Activated gamma-delta T cell treated with Interleukin-2 at 50 U/mL for 16 hours (primary cell): ENCODE data around the gene SESN2.

Experiments used
- DNase-seq: peaks from one replicate; pipeline ENCODE4 v3.0.0-alpha.2; 2020

The SESN2 gene

DNA sequence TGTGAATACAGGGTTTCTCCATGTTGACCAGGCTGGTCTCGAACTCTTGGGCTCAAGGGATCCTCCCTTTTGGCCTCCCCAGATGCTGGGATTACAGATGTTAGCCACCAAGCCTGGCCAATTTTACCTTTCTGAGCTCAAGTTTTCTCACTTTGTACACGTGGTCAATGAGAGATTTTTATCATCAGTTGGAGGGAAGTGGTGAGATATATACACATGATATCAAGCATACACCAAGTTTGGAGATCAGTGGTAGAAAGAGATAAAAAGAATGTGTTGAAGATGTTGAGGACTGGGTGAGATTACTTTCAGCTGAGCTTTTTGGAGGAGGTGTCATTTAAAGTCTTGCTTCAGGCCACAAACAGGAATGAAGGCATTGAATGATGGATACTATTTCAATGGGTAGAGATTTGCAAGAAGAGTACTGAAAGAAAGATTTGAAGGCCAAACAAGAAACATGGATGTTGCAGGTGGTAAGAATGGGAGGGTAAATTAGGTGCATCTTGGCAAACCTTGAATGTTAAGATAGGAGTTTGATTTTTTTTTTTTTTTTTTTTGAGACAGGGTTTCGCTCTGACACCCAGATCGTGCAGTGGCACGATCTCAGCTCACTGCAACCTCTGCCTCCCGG, 3.0 kb upstream of the SESN2 start:
- DNase-seq: no peak

DNA sequence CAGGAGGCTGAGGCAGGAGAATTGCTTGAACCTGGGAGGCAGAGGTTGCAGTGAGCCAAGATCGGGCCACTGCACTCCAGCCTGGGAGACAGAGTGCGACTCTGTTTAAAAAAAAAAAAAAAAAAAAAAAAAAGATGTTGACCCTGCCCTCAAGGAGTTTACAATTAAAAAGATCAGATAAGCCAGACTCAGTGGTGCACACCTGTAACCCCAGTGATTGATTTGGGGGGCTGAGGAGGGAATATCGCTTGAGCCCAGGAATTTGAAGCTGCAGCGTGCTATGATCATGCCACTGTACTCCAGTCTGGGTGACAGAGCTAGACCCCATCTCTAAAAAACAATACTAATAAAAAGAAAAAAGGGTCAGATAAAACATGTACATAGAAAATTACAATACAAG, 1.6 kb upstream of the SESN2 start:
- no peak for DNase-seq

DNA sequence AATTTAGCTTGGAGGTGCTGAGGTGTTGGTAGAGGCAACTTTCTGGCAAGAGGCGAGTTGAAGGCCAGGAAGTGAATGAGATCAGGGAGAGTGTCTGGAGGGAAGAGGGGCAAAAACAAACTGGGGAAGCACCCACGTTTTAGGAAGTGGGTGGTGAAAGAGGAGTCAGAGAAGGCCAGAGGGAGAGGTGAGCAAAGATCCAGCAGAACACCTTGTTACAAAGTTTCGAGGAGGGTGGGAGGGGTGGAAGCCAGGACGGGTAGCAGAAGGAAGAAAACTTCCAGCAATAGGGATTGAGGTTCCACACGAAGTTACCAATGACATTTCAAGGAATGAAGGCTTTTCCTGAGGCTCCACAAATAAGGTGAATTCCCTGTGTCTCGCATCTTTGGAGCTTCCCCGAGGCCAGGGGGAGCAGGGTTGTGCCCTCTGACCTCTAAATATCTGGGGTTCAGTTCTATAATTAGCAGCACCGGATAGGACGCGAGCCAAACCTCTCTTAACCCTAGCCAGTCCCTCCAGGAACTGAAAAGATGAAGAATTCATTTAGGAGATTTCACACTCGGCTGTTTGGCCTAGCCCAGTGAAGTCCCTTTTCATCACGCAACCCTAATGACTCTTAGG, 578 bp upstream of the SESN2 start:
- no peak for DNase-seq

DNA sequence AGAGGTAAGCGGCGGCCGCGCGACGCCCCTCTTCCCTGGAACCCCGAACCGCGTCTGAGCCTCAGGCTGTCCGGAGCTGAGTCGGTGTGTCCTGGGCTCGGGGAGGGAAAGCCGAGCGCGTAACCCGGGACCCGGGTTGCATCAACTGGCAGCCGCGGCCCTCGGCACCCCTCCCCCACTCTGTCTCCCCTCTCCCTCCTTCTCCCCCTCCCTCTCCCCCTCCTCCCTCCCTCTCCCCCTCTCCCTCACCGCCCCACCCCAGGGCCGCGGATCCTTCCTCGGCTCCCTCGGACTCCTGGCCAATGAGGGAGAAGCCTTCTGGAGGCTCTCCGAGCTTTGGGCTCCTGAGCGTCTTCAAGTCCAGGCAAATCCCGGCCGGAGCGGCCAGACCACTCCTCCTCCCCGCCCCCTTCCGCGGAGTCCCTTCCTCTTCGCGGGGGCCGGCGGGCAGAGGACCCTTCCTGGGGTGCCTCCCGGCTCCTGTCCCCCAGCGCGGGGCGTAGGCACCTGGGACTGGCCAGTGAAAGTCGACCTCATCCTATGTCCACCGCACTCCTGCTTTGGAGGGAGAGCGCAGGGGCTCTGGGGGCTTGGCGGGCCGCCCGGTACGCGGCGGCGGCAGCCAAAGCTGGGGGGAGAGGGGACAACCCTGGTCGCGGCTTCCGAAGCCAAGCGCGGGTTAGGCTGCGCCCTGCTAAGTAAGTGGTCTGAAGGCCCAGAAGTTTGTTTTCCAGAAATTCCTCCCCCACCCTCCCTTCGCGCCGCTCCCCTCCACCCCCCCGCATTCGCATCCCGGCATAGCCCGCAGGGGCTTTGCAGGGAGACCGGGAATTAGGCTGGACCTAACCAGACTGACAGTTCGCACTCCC, 850 bp downstream of the SESN2 start:
- DNase-seq: no peak

DNA sequence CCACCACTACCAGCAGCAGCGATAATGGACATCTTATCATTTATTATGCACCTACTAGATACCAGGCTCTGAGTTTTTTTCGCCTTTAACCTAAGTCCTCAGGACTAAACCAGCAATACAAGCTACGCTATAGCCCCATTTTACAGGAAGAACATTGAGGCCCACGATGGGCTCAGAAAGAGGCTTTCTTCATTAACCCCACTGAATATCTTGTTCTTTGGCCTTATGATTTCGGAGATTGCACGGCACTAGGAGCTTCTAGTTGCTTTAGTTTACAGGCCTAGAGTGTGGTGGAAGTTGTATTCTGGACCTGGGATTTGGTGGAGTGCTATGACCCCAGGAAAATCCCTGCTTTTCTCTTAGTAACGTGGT, 1.5 kb downstream of the SESN2 start:
- DNase-seq: no peak

DNA sequence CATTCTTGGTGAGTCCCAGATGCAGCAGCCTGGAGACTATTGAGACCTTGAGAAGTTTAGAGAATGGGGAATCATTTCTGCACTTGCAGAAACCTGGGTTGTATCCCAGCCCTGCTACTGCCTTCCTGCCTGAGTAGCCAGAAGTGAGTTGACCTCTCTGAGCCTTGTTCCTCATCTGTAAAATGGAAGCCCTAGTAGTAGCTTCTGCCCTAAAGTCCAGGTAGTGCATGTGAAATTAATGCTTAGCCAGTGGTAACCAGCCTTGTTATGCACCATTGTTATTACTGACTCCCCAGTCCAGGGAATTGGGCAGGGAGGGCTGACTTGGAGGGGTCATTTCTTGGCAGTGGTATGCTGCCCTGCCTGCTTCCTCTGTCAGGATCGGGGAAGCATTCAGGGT, 5.6 kb downstream of the SESN2 start:
- no peak for DNase-seq

DNA sequence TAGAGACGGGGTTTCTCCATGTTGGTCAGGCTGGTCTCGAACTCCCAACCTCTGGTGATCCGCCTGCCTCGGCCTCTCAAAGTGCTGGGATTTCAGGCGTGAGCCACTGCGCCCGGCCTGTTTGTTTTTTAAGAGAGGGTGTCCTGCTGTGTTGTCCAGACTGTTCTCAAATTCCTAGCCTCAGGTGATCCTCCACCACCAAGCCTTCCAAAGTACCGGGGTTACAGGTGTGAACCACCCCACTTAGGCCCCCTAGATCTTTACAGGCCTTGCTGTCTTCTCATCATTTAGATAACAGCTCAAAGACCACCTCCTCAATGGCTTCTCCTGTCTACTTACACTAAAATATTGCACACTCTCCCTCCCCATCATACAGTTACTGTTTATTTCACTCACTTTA, 6.3 kb downstream of the SESN2 start:
- DNase-seq: no peak

DNA sequence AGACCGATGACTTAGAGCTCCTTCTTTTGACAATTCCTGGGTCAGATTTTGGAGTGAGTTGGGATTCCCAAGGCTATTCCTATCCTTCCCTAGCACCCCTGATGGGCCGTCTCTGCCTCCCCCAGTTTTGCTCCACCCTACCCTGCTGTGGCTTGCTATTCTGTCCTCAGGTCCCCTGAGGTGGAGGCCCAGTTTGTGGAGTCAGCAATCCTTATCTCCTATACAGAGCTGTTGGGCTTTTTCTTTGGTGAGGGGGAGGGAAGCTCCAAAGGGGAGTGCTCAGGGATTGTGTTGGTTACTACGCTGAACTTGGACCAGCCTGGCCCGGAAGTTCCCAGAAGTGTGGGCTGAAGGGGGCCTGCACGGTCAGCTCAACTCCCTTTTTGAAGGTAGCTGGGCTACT, 7.6 kb downstream of the SESN2 start:
- no peak for DNase-seq

DNA sequence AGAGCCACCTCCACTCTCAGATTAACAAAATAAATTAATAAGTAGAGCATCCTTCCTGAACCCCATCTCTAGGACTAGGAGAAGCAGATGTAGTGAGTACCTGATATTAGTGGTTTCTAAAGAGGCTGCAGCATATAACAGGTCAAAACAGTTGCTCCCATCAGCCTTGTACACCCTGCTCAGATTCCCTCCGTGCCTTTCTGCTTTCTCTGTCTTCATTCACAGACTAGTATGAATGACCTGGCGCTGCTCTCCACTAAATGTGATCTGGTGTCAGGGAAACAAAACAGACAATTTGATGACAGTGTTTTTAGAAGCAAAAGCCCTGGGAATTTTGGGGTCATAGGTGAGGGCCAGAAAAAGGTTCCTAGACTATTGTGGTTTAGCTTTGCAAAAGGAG, 8.3 kb downstream of the SESN2 start:
- DNase-seq: no peak

DNA sequence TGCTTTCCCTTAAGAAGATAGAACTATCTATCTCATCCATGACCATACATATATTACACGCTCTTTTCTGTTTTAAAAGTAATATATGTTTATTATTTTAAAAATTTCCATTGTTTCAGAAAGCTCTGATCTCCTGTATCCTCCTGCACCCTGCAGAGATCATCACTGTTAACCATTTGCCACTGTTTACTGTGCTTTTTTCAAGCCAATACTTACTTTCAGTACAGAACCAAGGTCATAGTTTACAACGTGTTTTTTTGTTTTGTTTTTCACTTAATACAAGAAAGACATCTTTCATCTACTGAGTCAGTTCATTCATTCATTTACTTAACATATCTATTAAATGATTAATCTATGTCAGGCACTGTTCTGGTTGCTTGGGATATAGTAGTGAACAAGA, 10.2 kb downstream of the SESN2 start:
- no peak for DNase-seq

DNA sequence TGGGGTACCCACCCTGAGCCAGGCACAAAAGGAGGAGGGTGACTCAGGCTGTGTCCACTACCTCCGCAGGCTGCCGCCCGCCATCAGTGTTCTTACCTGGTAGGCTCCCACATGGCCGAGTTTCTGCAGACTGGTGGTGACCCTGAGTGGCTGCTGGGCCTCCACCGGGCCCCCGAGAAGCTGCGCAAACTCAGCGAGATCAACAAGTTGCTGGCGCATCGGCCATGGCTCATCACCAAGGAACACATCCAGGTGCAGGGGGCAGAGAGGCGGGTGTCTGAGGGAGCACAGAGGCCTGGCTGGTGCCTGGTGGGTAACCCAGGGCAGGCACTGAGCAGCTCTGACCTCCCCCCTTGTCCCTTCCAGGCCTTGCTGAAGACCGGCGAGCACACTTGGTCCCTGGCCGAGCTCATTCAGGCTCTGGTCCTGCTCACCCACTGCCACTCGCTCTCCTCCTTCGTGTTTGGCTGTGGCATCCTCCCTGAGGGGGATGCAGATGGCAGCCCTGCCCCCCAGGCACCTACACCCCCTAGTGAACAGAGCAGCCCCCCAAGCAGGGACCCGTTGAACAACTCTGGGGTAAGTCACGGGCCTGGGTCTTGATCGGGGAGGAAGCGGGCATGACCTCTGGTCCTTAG, 13.0 kb downstream of the SESN2 start:
- DNase-seq: no peak

DNA sequence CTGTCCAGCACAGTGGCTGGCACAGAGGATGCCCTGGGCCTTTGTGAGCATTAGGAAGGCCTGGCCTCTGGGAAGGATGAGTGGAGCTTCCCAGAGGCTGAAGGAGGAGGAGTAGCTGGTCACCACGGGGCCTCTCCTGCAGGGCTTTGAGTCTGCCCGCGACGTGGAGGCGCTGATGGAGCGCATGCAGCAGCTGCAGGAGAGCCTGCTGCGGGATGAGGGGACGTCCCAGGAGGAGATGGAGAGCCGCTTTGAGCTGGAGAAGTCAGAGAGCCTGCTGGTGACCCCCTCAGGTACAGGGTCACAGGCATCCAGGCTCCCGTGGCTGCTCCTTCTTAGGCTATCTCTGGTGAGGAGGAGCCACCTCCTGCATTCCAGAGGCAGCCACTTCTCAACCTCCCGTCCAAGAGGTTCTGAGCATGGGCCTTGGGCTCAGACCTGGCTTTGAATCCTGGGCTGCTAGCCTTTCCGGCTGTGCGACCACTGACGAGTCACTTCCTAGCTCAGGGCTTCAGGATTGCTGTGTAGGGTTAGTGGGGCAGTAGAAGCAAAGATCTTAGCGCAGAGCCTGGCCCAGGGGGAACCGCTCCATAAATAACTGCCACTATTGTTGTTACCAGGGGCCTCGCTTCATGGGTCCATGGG, 14.0 kb downstream of the SESN2 start:
- no peak for DNase-seq

DNA sequence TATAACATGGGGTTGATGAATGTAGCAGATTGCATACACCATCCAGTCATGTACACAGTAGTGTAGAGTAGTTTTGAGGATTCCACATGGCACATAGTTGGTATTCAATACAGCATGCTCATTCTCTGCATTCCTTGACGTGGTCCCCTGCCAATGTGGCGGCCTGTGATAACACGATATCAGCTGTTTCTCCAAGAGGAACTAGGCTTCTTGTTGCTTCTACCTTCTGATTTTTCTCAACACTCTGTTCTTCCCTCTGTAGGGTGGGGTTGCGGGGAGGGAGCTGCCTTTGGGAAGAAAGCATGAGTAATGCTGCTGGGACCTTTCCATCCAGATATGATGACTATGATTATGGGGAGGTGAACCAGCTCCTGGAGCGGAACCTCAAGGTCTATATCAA, 19.4 kb downstream of the SESN2 start:
- DNase-seq: no peak

DNA sequence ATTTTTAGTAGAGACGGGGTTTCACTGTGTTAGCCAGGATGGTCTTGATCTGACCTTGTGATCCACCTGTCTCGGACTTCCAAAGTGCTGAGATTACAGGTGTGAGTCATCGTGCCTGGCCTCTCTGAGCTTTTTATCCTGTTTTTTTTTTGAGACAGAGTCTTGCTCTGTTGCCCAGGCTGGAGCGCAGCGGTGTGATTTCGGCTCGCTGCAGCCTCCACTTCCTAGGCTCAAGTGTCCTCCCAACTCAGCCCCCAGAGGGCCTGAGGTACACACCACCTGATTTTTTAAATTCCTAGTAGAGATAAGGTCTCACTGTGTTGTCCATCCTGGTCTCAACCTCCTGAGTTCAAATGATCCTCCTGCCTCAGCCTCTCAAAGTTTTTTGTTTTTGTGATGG, 20.4 kb downstream of the SESN2 start:
- no peak for DNase-seq

DNA sequence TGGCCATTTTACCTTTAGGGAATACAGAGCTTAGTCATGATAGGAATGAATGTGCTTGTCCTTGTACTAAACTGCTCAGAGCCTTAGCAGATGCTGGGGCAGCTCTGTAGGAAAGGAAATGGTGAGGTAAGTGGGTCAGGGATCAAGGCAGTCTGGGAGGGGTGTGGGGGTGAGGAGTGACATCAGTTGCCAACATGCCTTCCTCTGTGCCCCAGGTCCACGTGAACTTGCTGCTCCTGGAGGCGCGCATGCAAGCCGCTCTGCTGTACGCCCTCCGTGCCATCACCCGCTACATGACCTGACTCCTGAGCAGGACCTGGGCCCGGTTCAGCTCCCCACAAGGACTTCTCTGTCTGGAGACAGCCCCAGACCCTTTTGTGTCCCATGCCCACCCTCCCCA, 21.2 kb downstream of the SESN2 start:
- no peak for DNase-seq

DNA sequence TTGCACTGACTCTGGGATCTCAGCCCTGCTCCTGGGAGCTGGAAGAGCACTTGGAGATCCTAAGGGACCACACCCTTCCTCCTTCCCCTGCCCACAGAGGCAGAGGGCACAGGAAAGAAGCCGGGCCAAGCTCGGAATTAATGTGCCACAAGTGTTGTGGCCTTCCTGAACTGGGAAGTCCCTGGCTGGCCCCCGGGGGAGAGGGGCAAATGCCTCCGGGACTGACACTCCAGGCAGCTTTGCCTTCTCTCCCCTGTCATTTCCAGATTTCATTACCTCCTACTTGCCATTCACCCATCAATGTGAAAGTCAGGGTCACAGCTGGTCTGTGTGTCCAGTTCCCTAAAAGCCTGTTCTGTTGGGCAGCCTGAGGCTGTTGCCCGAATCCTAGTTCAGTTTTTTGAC, 21.7 kb downstream of the SESN2 start:
- no peak for DNase-seq

DNA sequence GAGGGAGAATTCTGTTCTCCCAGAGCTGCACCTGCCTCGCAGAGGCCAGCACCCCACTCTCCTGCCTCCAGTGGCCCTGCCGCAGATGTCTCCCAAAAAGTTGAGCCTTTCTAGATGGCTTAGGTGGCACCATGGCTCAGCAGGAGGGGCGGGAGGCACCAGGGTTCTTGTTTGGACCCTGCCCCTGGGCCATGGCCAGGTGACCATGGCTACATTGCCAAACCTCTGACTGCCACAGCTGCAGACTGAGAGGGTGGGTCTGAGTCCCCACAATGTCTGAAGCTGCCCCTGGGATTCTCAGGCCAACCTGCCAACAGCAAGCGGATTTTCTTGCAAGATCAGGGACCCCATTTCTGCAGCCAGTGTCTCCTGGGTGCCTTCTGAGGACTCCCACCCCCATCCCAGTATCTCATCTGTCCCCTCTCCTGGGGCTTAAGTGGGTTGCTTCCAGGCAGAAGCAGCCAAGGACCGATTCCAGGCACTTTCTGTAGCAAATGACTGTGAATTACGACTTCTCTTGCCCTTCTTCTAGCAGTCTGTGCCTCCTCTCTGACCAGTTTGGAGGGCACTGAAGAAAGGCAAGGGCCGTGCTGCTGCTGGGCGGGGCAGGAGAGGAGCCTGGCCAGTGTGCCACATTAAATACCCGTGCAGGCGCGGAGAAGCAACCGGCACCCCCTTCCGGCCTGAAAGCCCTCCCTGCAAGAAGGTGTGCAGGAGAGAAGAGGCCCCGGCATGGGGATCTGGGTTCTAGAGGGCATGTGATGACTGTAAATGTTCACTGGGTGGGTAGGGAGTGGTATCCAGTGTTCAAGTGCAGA, 22.5 kb downstream of the SESN2 start:
- DNase-seq: no peak

DNA sequence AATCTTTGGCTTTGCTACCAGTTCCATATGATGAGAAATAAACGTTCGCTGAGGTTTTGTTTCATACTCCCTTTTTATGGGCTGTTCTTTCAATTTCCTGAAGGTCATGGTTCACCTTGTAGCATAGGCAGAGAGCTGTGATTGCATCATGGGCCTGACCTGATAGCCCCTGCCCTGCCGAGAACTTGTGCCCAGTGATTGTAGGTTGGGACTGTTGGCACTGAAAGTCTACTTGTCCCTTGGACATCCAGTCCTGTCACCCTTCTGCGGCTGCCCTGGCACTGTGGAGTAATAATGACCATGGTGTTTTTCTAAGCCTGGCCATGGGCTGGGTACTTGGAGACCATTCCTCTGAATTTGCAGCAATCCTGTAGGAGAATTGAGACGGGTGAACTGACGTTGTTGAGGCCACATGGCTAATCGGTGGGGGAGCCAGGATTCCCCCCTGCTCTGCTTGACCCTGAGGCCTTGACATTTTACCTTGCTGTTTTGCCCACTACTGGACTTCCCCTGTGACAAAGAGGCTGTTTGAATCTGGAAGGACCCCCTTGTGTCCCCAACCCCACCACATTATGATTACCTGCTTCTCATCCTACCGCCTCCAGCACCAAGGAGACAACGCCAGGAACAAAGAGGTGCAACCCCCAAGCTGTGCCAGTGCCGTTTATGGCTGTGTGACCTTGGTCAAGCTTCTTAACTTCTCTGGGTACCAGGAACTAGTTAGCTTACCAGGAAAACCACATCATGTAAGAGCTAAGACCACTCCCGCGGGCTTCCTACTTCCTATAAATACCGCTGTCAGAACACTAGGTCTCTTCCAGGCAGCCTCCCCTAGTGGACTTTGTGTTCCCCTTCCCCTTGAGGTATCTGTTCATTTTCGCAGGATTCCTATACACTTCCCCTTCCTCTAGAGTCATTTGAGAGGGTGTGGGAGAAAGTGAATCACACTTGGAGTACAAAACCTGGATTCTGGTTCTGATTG, 23.4 kb downstream of the SESN2 start:
- no peak for DNase-seq

DNA sequence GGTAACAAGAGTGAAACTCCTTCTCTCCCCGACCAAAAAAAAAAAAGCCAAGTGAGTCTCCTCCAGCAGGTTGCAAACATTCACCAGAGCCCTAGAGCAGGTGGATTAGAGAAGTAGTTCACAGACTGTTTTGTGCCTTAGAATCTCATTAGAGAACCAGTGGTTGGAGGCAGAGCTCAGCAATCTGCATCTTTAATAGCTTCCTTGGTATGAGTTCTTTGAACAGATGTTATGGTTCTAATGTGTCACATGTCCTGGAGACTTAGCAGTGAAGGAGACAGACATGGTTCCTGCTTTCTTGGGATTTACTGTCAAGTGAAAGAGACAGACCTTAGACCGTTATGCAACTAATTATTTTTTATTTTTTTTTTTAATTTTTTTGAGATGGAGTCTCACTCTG, 26.8 kb downstream of the SESN2 start:
- no peak for DNase-seq

DNA sequence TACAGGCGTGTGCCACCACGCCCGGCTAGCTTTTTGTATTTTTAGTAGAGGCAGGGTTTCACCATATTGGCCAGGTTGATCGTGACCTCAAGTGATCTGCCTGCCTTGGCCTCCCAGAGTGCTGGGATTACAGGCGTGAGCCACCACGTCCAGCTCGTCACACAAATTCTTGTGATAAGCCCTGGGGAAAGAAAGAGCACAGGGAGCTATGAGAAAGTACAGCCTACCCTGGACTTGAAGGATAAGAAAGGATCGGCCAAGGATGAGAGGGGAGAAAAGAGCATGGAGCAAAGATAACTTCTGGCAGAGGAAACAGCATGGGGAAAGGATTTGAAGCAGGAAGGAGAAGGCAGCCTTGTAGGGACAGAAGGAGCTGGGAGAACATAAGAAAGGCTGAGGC, 29.2 kb downstream of the SESN2 start:
- DNase-seq: no peak

DNA sequence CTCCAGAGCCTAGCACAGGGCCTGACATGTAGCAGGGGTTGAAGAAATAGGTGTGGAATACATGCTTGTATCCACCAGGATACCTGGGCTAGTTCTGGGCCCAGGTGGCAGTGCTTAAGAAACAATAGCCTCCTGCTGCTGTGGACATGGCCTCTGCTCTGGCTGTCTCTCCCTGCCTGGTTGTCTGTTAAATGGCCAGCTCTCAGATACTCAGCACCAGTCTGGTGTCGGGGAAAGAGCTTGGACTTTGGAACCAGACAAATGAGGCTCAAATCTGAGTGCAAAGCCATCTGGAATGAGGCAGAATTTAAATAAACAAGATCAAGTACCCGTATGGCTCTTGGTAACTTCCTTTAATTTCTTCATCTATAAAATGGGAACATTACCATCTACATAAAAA, 31.5 kb downstream of the SESN2 start:
- DNase-seq: no peak
